Hematopoietic multipotent progenitor cell treated with erythropoietin and hydrocortisone succinate and interleukin-3 and kit ligand, for 17 days (in vitro differentiated cells): ENCODE results near the gene EXT2.
A peak's percentile ranks its signal among the peaks of the same experiment; 100 is the strongest.

Source experiments
- DNase-seq: peaks from one replicate; pipeline ENCODE4 v3.0.0-alpha.2; 2015; ENCODE audit warnings: low spot score

Gene EXT2

GRCh38 chr11:44085330-44085729, 10.1 kb upstream of the EXT2 start:
- DNase-seq: no peak

DNA sequence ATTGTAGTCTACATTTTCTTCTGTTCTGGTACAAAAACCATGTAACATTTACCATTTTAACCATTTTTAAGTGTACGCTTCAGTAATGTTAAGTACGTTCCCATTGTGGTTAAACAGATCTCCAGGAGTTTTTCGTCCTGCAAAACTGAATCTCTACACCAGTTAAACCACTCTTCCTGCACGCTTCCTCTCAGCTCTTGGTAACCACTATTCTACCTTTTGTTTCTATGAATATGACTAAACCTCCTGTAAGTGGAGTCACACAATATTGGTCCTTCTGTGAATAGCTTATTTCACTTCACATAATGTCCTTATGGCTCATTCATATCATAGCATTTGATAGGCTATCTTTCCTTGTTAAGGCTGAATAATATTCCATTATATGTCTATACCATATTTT, 7.1 kb upstream of the EXT2 start:
- no peak for DNase-seq

GRCh38 chr11:44088871-44089270, 6.6 kb upstream of the EXT2 start:
- DNase-seq: no peak

- no peak for DNase-seq
Observed at GRCh38 chr11:44090539-44090938, 4.9 kb upstream of the EXT2 start.

DNA sequence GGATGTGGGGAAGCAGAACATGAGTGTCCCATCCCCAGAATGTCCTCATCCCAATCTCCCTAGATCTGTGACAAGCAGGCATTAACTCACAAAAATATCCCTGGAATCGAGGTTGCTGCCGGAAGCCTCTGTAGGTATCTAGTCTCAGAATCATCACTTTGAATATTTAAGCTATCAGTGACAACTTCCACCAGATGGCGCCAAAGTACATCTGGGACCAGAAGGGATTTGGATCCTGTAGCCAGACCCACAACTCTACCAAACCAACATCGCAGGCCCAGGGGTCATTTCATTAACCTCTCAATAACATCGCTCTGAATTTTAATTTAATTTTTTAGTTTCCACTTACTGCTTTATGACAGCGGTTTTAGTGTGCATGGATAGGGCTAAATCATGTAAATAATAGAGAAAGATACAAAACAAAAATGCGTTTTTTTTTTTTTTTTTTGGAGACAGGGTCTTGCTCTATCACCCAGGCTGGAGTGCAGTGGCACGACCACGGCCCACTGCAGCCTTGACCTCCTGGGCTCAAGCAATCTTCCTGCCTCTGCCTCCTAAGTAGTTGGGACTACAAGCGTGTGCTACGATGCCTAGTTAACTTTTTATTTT, 1.1 kb upstream of the EXT2 start:
- peak; percentile 90 for DNase-seq

DNA sequence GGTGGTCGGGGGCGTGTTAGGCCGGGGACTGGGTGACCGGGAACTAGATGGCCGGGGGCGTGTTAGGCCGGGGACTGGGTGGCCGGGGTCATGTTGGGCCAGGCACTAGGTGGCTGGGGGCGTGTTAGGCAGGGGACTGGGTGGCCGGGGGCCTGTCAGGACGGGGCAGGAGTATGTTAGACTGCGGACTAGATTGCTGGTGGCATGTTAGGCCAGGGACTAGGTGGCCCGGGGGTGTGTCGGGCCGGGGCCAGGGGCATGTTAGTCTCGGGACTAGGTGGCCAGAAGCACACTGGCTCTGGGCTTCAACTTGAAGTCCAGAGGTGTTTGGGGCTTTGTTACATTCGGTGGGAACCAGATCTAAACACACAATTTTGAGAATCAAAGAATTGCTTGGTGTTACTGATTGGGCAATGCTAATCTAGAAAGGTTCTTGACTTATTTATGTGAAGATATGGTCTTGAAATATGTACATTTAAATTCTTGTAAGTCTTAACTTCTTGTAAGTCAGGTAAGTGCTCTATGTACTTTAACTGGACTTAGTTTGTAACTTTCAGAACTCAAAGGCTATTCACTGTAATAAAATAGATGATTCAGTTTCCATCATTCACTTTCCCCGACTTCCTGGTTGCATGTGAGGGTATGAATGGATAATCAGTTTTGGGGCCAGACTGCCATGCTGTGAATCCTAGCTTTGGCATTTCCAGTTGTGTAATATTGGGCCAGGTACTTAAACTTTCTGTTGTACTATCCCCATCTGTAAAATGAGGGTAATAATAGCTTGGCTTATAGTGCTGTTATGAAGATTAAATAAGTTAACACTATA, 1.1 kb downstream of the EXT2 start:
- no peak for DNase-seq

DNA sequence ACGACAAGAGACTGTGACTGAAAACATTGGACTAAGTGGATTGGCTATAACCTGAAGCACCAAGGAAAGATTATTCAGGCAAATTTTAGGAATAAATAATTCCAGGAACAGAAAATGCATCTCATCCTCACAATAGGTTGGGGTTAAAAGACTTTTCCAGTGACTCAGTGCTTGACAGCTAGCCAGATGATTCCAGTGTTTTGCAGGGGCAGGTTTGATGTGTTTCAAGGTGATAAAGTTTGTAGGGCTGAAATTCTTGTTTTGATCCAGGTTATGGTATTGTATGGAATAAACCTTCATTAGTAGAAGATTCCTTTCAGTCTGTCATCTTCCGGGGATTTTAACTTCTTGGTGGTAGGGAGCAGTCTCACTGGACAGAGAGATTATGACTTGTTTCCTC, 2.3 kb downstream of the EXT2 start:
- no peak for DNase-seq

GRCh38 chr11:44101098-44101497, 5.6 kb downstream of the EXT2 start:
- DNase-seq: no peak

- DNase-seq: no peak
Observed at GRCh38 chr11:44104481-44105294, 9.2 kb downstream of the EXT2 start.

DNA sequence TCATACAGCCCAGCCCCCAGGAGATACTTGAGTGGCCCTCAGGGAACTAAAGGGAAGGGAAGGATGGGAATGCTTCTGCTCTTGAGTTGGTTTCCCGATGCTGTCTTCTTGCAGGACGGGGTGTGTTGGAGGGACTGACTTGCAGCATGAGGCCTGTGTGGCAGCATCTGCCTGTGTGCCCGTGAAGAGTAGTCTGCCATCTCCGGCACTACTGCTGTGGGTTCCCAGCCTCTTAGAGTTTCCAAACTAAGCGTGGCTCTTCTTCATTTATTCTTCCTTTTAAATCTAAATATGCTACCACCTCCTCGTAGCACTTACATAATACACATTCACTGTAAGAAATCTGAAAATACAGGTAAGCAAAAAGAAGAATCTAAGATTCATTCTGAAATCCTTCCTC, 12.8 kb downstream of the EXT2 start:
- DNase-seq: no peak

DNA sequence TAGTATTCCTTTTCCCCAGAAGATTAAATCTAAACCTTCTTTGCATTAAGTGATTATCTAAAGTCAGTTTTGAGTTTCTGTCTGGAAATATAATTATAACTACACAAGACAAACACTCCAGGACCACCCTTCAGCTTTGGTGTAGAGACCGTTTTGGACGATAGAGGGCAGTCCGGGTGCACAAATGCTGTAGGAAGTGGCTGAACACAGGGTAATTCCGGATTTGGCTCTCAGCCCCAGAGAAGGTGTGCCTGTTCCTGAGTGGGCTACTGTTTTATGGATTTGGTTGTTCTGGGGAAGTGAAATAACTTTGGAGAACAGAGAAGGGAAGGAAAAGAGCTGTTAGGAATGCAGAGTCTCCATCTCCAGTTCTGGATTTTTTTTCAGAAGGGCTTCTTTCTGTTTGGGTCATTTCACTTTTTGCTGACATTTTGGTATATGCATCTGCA, 14.8 kb downstream of the EXT2 start:
- peak; percentile 50 for DNase-seq

DNA sequence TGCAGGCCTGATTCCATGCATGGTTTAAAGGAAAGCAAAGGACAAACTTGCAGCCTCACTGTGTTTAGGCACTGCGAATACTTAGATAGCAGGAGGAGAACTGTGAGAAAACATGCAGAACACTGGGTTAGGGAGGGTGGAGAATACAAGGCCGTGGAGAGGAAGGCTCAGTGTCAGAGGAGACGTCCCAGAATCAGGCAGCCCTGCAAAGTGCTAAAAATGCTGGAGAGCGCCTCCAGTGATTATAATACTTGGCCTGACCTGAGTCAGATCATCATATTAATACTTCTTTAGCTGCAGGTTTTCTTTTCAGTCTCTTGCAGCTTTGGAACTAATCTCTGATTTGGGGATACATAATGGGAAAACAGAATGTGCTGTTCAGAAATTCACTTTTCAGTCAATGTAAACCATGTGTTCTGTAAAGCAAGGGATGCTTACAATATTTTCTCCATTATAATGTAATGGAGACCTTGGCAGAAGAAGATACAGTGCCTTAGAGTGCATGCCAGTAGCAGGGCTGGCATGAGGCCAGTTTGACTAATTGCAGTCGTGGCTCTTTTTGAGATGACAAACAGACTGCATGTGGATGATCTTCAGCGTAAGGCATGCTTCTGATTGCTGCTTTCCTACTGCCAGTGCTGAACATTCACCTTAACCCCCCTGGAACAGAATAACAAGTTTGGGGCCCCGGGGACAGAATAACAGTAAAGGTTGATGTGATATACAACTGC, 16.8 kb downstream of the EXT2 start:
- DNase-seq: no peak

DNA sequence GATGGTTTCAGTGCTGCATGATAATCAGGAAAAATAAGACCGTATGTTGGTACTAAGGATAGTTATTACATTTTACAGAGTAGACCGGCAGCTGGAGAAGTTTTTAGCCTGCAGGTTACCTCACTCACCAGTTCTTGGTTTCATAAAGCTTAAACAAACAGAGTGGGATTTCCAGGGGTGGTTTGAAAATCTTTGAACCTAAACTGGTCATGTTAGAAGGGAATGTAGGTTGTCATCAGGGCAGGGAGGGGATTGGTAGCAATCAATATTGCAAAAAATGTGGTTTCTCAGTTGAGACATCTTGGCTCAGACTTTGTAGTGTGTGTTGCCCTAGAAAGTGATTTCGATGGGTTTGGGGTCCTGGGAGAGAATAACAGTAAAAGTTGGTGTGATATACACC, 17.5 kb downstream of the EXT2 start:
- DNase-seq: no peak

DNA sequence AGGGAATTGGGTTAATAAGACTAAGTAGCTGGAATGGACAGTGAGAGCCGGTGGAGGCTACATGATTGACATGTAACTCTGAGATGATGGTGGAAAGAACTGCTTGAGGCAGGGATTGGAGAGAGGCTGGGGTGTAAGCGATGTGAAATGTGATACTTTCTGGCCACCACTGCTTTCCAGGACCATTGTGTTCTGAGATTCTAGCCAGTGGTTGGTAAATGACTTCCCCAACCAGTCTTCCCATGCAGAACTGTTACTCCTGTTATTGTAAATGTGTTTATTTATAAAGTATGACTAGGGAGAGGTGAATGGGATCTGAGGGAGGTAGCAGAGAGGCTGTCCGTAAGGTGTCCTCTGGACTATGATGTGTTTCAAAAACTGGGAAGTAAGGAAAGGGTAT, 18.1 kb downstream of the EXT2 start:
- DNase-seq: no peak

GRCh38 chr11:44116234-44116830, 20.9 kb downstream of the EXT2 start:
- DNase-seq: no peak

- peak; percentile 14 for DNase-seq
Observed at GRCh38 chr11:44120169-44120568, 24.7 kb downstream of the EXT2 start.

- DNase-seq: no peak
Observed at GRCh38 chr11:44125598-44125997, 30.1 kb downstream of the EXT2 start.

GRCh38 chr11:44126304-44126703, 30.8 kb downstream of the EXT2 start:
- DNase-seq: no peak

DNA sequence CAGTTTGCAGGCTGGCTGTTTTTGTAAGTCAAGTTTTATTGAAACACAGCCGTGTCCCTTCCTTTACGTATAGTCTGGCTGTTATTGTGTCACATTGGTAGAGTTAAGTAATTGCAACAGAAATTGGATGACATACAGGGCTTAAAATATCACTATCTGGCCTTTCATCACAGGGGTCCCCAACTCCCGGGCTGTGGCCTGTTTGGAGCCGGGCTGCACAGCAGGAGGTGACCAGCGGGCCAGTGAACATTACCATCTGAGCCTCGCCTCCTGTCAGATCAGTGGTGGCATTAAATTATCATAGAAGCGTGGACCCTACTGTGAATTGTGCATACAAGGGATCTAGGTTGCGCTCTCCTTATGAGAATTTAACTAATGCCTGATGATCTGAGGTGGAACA, 31.7 kb downstream of the EXT2 start:
- DNase-seq: no peak

DNA sequence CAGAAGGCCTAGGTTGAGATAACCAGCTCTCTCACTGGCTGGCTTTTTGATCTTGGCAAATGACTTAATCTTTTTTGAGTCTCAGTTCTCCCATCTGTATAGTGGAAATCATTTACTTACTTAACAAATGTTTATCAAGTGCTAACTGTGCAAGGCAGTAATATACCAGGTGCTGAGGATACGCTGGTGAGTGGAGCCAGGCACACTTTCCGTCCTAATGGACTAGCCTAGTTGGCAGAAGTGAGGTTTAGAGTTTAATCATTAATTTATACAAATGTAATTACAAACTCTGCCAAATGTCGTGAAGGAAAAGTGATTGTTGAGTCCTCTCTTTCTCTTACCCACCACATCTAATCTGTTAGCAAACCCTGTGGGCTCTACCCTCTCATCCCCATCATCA, 33.3 kb downstream of the EXT2 start:
- no peak for DNase-seq

DNA sequence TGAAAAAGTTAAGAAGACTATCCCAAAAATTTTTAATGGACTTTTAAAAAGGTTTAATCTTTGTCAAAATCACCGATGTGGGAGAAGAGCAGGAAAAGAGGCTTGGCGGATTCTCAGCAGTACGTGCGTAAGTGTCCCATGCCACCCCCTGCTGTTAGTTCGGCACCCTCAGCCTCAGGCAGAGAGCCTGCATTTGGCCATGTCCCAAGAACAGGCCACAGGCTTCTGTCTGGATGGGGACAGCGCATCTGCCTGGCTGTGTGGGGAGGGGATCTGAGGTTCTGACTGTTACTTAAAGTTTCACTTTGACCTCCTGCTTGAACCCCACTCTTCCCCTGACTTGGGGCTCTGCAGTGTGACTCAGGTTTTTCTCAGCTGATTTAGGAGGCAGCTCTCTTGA, 35.3 kb downstream of the EXT2 start:
- DNase-seq: no peak
